Right lobe of liver (tissue), 4 donors: ENCODE results near the gene NEDD1.

ENCODE experiments used
- CTCF ChIP-seq, 4 donors: fragments of 200-600 bp in 3 of 4; fragments of 450-650 bp in 1 of 4; IDR thresholded peaks; one replicate each; pipeline versions ENCODE4 v1.5.1 to v1.8.0; 2016 to 2022; ENCODE audit warnings: antibody characterized with exemption in 4 of 4, mild to moderate bottlenecking in 2 of 4
- POLR2A ChIP-seq: fragments of 450-650 bp; IDR thresholded peaks from one replicate; pipeline ENCODE4 v1.6.1; 2017; ENCODE audit warnings: antibody characterized with exemption, mild to moderate bottlenecking
- donor health status: DM: no; HTN: no; CAD: no.
- donor health status: DM: no; HTN: no; CAD: no.
- donor health status: DM: no; HTN: yes; CAD: no.

GRCh38 chr12:96883571-96883970, 23.5 kb upstream of the NEDD1 start:
- TF ChIP-seq POLR2A (no peak), CTCF (IDR thresholded peaks at IDR 0.05) (no peak)
